ENCODE measurements around the gene CLEC1A.

Gene CLEC1A

GRCh38 chr12:10101648-10102220 lies 2.9 kb upstream of the CLEC1A start:
- DNase-seq (ENCODE audit: low read depth, low spot score) = no peak

- no peak for DNase-seq (ENCODE audit: low read depth, low spot score)
Measured at GRCh38 chr12:10101042-10101579, 2.3 kb upstream of the CLEC1A start.

DNA sequence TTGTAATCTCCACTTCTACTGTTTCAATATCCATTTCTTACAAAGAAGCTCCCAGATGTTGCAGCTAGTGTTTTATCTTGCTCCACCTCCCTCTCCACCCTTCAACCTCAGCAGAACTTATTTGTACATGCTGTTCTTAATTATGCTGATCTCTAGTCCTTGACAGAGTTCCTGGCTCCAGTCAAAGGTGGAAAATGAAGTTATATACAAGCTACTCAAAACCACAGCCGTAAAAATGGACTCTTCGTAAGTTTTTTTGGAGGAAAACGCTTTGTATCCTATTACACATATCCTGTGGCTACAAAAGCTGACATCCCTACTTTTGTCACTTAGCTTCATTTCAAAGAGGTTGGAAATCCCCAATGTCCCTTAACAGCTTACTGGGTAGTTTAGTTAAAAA lies 1.3 kb downstream of the CLEC1A start:
- DNase-seq (ENCODE audit: low read depth, low spot score) = no peak

- no peak for DNase-seq (ENCODE audit: low read depth, low spot score)
Measured at GRCh38 chr12:10095971-10096370, 2.8 kb downstream of the CLEC1A start.

- DNase-seq (ENCODE audit: low read depth, low spot score) = no peak
Measured at GRCh38 chr12:10094646-10095395, 4.0 kb downstream of the CLEC1A start.

DNA sequence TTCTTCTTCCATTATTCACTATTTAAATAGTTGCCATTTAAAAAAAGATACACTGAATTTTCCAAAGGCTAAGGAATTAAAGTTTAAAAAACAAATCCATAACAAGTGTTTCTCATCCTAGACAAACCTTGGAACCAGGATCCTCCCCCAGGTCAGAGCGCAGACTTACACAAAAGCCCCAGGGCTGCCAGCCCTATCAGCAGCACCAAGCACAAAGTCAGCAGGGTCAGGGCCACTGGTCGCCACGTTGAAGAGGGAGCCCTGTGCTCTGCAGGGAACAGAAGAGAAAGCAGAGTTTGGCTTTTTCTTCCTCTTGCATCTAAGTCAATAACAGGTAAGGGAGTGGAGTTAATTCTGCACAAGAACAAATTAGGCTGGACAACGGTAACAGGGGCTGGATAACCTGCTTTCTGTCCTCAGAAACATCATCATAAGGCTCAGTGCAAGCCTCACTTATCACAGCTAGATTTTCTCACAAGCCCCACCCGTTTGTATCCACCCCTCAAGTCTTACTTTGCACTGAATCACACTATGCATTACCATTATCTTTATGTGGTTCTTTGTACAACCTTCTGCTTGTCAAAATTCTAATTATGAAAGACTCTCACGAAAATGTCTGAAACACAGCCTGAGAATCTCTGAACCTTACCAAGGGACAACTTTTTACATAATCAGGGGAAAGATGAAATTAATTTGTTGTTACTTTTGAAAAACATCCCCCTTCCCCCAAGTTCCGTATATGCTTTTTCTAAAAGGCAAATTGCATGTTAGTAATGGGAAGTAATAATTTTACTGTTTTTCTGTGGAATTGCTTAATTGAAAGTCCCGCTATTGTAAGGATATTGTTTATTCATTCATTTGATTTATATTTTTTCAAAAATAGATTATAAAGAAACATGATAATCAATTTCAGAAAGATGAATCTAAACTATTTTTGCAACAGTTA lies 9.6 kb downstream of the CLEC1A start:
- no peak for DNase-seq (ENCODE audit: low read depth, low spot score)

DNA sequence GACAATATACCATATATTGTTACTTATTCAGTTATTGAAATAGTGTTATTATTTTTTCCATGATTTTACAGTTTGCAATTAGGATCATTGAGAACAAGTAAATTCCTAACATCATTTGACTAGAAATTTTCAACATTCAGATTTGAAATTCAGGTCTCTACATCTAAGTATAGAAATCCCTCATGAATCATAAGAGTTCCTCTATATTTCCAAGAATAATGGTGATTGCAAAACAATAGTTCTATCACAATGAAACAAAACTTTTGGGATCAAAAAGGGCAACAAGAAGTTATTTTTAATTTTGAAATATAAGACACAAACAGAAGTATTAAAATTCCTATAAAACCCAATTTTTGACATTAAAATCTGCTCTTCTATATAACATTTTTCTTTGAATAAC lies 10.8 kb downstream of the CLEC1A start:
- DNase-seq (ENCODE audit: low read depth, low spot score) = no peak

- no peak for DNase-seq (ENCODE audit: low read depth, low spot score)
Measured at GRCh38 chr12:10086387-10086786, 12.4 kb downstream of the CLEC1A start.

- DNase-seq (ENCODE audit: low read depth, low spot score) = no peak
Measured at GRCh38 chr12:10084733-10085132, 14.1 kb downstream of the CLEC1A start.

- DNase-seq (ENCODE audit: low read depth, low spot score) = no peak
Measured at GRCh38 chr12:10082117-10082874, 16.5 kb downstream of the CLEC1A start.

- DNase-seq (ENCODE audit: low read depth, low spot score) = no peak
Measured at GRCh38 chr12:10075451-10075850, 23.3 kb downstream of the CLEC1A start.

DNA sequence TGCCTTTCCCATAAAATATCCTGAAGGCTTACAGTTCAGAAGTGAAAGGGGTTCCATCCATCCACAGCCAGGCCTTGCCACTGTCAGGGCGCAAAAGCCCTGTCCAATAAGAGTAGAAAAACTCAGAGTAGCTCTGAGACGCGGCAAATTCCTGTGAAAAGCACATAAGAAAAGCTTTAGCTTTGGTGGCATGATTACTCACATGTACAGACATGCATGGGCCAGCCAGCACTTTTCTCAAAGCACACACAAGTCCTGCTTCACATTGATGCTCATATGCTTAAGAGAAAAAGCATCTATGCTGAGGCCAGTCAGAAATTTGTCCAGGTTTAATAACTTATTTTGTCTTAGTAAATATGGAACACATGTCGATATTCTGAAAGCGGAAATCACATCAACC lies 25.5 kb downstream of the CLEC1A start:
- DNase-seq (ENCODE audit: low read depth, low spot score) = no peak

GRCh38 chr12:10072131-10072530 lies 26.7 kb downstream of the CLEC1A start:
- no peak for DNase-seq (ENCODE audit: low read depth, low spot score)

GRCh38 chr12:10070380-10070779 lies 28.4 kb downstream of the CLEC1A start:
- no peak for DNase-seq (ENCODE audit: low read depth, low spot score)

DNA sequence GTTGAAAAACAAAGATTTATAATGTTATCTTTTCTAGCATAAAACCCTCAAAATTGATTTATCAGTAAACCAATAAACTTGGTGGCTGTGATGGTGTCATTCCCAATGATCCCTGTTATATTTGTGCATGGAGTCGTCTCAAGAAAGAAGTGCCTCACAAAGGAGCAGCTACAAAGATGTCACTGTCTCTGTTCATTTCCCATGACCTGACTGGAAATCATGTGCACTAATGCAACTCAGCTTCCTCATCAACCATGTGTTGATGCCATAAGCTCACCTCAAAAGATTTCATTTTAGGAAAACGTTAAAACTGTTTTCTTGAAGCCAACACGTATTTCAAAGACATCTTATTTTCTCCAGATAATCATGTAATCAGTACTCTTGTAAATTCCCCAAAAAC lies 28.8 kb downstream of the CLEC1A start:
- no peak for DNase-seq (ENCODE audit: low read depth, low spot score)

- DNase-seq (ENCODE audit: low read depth, low spot score) = no peak
Measured at GRCh38 chr12:10069099-10069498, 29.7 kb downstream of the CLEC1A start.

- DNase-seq (ENCODE audit: low read depth, low spot score) = no peak
Measured at GRCh38 chr12:10068644-10069043, 30.1 kb downstream of the CLEC1A start.

DNA sequence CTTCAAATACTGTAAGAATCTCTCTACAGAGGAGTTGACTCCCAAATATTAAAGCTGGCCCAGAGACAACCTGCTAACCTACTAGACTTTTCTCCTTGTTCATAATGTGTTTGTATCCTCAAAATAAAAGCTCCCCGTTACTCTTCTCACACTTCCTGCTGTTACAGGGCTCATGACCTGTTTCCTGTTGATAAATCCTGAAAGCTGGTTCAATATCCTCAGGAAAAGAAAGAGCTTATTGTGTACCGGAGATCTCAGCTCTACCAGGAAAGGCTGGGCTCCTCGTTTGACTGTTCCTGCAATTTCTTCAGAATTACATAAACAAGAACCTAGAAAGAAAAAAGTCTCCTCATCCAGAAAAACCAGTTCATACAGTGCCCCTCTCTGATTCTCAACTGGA lies 30.8 kb downstream of the CLEC1A start:
- DNase-seq (ENCODE audit: low read depth, low spot score) = no peak

- DNase-seq (ENCODE audit: low read depth, low spot score) = no peak
Measured at GRCh38 chr12:10067264-10067663, 31.5 kb downstream of the CLEC1A start.

DNA sequence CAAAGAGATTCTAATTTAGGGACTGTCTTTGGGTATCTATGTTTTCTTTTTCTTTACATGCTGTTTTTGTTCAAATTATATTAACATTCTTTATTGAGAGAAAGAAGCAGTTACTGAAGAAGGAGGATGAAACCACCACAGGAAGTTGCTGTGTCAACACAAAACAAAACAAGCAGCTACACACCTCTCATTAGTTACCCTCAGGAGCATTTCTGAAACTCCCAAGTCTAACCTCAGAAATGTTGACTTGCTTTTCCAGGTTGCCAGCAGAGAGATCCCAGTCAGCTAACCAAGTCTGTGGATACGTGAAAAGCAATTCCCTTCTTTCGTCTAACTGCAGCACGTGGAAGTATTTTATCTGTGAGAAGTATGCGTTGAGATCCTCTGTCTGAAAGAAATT lies 33.5 kb downstream of the CLEC1A start:
- no peak for DNase-seq (ENCODE audit: low read depth, low spot score)

DNA sequence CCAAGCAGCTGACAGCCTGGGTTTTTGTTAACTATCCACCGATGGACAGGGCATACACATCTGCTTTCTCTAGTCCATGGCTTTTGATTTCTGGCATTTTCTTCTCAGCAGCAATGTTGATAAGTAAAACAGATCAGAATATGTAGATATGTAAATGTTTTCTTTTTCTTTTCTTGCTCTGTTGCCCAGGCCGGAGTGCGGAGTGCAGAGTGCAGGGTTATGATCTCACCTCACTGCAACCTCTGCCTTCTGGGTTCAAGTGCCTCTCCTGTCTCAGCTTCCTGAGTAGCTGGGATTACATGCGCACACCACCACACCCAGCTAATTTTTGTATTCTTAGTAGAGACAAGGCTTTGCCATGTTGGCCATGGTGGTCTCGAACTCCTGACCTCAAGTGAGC lies 40.4 kb downstream of the CLEC1A start:
- DNase-seq (ENCODE audit: low read depth, low spot score) = no peak

Measured in brain pericyte (primary cell).